Measurements from ENCODE around the gene NUB1. TPM values are rescaled to one million over a fixed set of nuclear protein-coding genes. Genes with fewer than 3 reads are reported as not detected.
A peak's percentile ranks its signal among the peaks of the same experiment; 100 is the strongest.

The NUB1 gene
- total RNA-seq, 1 experiment from 2014 or later, result 48.5 TPM

- H3K9ac ChIP-seq (ENCODE audit: extremely low read depth, insufficient read length, low read length), result no peak overlapping the region
- H3K4ac ChIP-seq (ENCODE audit: low read depth, low read length), result no peak overlapping the region
- H3K27me3 Mint-ChIP-seq (ENCODE audit: low read depth), result peaks cover 20% of the 10 kb centered on the region
- H3K9me3 ChIP-seq (ENCODE audit: control insufficient read depth, low read depth, low read length), result no peaks in the 10 kb centered on the region
- no peak overlapping the region for H3K4me3 Mint-ChIP-seq
- no peak overlapping the region for H2BK20ac ChIP-seq (ENCODE audit: low read depth, low read length, poor library complexity, severe bottlenecking)
- no peaks in the 10 kb centered on the region for H3K79me2 ChIP-seq (ENCODE audit: insufficient read depth, low read length)
- peaks cover 0 to 7% (median 0%) of the 10 kb centered on the region in 3 experiments; a peak in 2 of 7 replicates for H3K36me3 Mint-ChIP-seq (ENCODE audit: insufficient read depth in 1 of 3, low read depth in 3 of 3)
- no peak overlapping the region for H2BK5ac ChIP-seq (ENCODE audit: insufficient read length, low read length)
- no CpG with 5 or more reads among the region's 10 CpGs for WGBS (ENCODE audit: extremely low coverage, insufficient read length, low lambda C conversion rate)
- H3K27ac Mint-ChIP-seq, result peak overlapping the region in 1 of 3 experiments; percentile 87; a peak in 1 of 7 replicates
- no peak overlapping the region for H2BK120ac ChIP-seq (ENCODE audit: low read depth, low read length, poor library complexity, severe bottlenecking)
- no peak overlapping the region for H3K56ac ChIP-seq (ENCODE audit: insufficient read length, low read depth, low read length)
- no peak overlapping the region for H2BK15ac ChIP-seq (ENCODE audit: low read depth, low read length)
- H3K79me1 ChIP-seq (ENCODE audit: insufficient read depth, low read depth, low read length, poor library complexity, severe bottlenecking), result no peaks in the 10 kb centered on the region
- DNase-seq, result no peak
- H3K18ac ChIP-seq (ENCODE audit: insufficient read length, low read depth, low read length), result no peak overlapping the region
- no peak overlapping the region for H2BK12ac ChIP-seq (ENCODE audit: insufficient read length, low read depth, low read length)
- H3K27ac ChIP-seq (ENCODE audit: insufficient read length, low read depth, low read length), result no peak overlapping the region
- H3K4me1 ChIP-seq (ENCODE audit: insufficient read depth, low read length), result no peaks in the 10 kb centered on the region
- H3K23ac ChIP-seq (ENCODE audit: insufficient read length, low read depth, low read length), result no peak overlapping the region
- no peak overlapping the region for H2AFZ ChIP-seq (ENCODE audit: low read length)
- H3K4me2 ChIP-seq (ENCODE audit: insufficient read depth, insufficient read length, low read length), result no peak overlapping the region
- no peak overlapping the region for H4K8ac ChIP-seq (replicated peaks; ENCODE audit: insufficient read length, low read depth, low read length)
- no peak overlapping the region for H3T11ph ChIP-seq (ENCODE audit: low read length)
- H4K20me1 ChIP-seq (ENCODE audit: control insufficient read depth, insufficient read depth, insufficient read length), result no peaks in the 10 kb centered on the region
- H4K91ac ChIP-seq (ENCODE audit: insufficient read length, low read depth, low read length), result no peak overlapping the region
- no peak overlapping the region for H4K5ac ChIP-seq (ENCODE audit: insufficient read length, low read depth, low read length)
- H3K27me3 ChIP-seq (ENCODE audit: insufficient read depth, low read length), result no peaks in the 10 kb centered on the region
- H3K9me3 Mint-ChIP-seq, result no peaks in the 10 kb centered on the region
- H3K23me2 ChIP-seq (ENCODE audit: insufficient read length, low read depth, low read length, poor library complexity, severe bottlenecking), result no peaks in the 10 kb centered on the region
- H2AK5ac ChIP-seq (ENCODE audit: insufficient read length, low read length), result no peak overlapping the region
- peaks cover 2 to 18% of the 10 kb centered on the region in 2 experiments; a peak in 2 of 4 replicates for H3K4me1 Mint-ChIP-seq
- H3K14ac ChIP-seq (ENCODE audit: insufficient read depth, low read length), result no peak overlapping the region
- no peak for TF ChIP-seq CTCF (conservative IDR thresholded peaks at IDR 0.05)
Measured at GRCh38 chr7:151388430-151388829, 46.8 kb downstream of the NUB1 start.
